Neuronal stem cell (in vitro differentiated cells): ENCODE measurements around the gene COX14.

Experiments
- DNase-seq: peaks from one replicate; pipeline ENCODE4 v3.0.0-alpha.2; 2013; ENCODE audit warnings: low spot score
- H2AFZ ChIP-seq: one replicate; pipeline ENCODE4 v1.6.1; 2013; ENCODE audit warnings: mild to moderate bottlenecking, low read length, inconsistent platforms
- H2AK5ac ChIP-seq: 2 replicates; pipeline ENCODE4 v1.6.1; 2013; ENCODE audit warnings: low read depth, mild to moderate bottlenecking, inconsistent platforms, low read length, moderate library complexity, mixed read lengths
- H2BK120ac ChIP-seq: 2 replicates; pipeline ENCODE4 v1.6.1; 2013; ENCODE audit warnings: low read depth, mild to moderate bottlenecking, inconsistent platforms, low read length, moderate library complexity, mixed read lengths
- H2BK12ac ChIP-seq: one replicate; pipeline ENCODE4 v1.6.1; 2013; ENCODE audit warnings: low read length, inconsistent platforms
- H2BK15ac ChIP-seq: 2 replicates; pipeline ENCODE4 v1.6.1; 2013; ENCODE audit warnings: mild to moderate bottlenecking, low read length, inconsistent platforms, mixed read lengths
- H2BK5ac ChIP-seq: one replicate; pipeline ENCODE4 v1.6.1; 2013; ENCODE audit warnings: inconsistent platforms, mild to moderate bottlenecking, low read length, moderate library complexity
- H3K14ac ChIP-seq: one replicate; pipeline ENCODE4 v1.6.1; 2013; ENCODE audit warnings: low read length, inconsistent platforms
- H3K18ac ChIP-seq: 2 replicates; pipeline ENCODE4 v1.6.1; 2013; ENCODE audit warnings: low read length, inconsistent platforms
- H3K23ac ChIP-seq: 2 replicates; pipeline ENCODE4 v1.6.1; 2013; ENCODE audit warnings: low read depth, mild to moderate bottlenecking, mixed read lengths, low read length, inconsistent platforms; ENCODE audit not compliant: poor library complexity
- H3K27ac ChIP-seq: replicated peaks from 3 replicates; pipeline ENCODE4 v1.5.1; 2013; ENCODE audit warnings: low read length, inconsistent platforms
- H3K27me3 ChIP-seq, 3 experiments: 2 replicates each; pipeline ENCODE4 v1.6.1; 2013; ENCODE audit warnings: low read length in 3 of 3, mild to moderate bottlenecking in 2 of 3, inconsistent platforms in 1 of 3, low read depth in 1 of 3, mixed read lengths in 1 of 3, moderate library complexity in 1 of 3; ENCODE audit not compliant: control insufficient read depth in 3 of 3, insufficient read depth in 3 of 3
- H3K36me3 ChIP-seq, 2 donors: replicated peaks in 1 of 2; 2 replicates each; pipeline ENCODE4 v1.6.1; 2013; ENCODE audit warnings: low read length in 2 of 2; ENCODE audit not compliant: control insufficient read depth in 2 of 2, insufficient read depth in 2 of 2
- H3K4ac ChIP-seq: 2 replicates; pipeline ENCODE4 v1.6.1; 2013; ENCODE audit warnings: inconsistent platforms, mild to moderate bottlenecking, low read length, moderate library complexity
- H3K4me1 ChIP-seq, 2 donors: 1 replicate in 1 of 2; 2 replicates in 1 of 2; pipeline ENCODE4 v1.6.1; 2013; ENCODE audit warnings: low read length in 2 of 2, low read depth in 1 of 2; ENCODE audit not compliant: control insufficient read depth in 2 of 2, insufficient read depth in 1 of 2
- H3K4me2 ChIP-seq: one replicate; pipeline ENCODE4 v1.6.1; 2013; ENCODE audit warnings: mild to moderate bottlenecking, low read length, inconsistent platforms; ENCODE audit not compliant: insufficient read depth, poor library complexity, severe bottlenecking
- H3K4me3 ChIP-seq, 2 donors: 2 replicates each; pipeline ENCODE4 v1.5.1; 2013; ENCODE audit warnings: low read length in 2 of 2, mild to moderate bottlenecking in 2 of 2, inconsistent platforms in 1 of 2, moderate library complexity in 1 of 2
- H3K79me1 ChIP-seq: one replicate; pipeline ENCODE4 v1.6.1; 2013; ENCODE audit warnings: low read depth, mild to moderate bottlenecking, inconsistent platforms, low read length, moderate library complexity
- H3K9ac ChIP-seq: one replicate; pipeline ENCODE4 v1.6.1; 2013; ENCODE audit warnings: mild to moderate bottlenecking, low read depth, low read length, inconsistent platforms; ENCODE audit not compliant: poor library complexity
- H3K9me3 ChIP-seq, 2 donors: replicated peaks in 1 of 2; 2 replicates each; pipeline versions ENCODE3 to v1.6.1; 2013; ENCODE audit warnings: low read length in 2 of 2, mild to moderate bottlenecking in 2 of 2, inconsistent platforms in 1 of 2, low read depth in 1 of 2, mixed read lengths in 1 of 2, moderate library complexity in 1 of 2; ENCODE audit not compliant: control insufficient read depth in 2 of 2, insufficient read depth in 1 of 2
- H4K8ac ChIP-seq: one replicate; pipeline ENCODE4 v1.6.1; 2013; ENCODE audit warnings: low read depth, mild to moderate bottlenecking, inconsistent platforms, low read length, moderate library complexity
- H4K91ac ChIP-seq: one replicate; pipeline ENCODE4 v1.6.1; 2013; ENCODE audit warnings: low read length, low read depth, mild to moderate bottlenecking, inconsistent platforms; ENCODE audit not compliant: poor library complexity
- WGBS, 2 donors: extraction: QIAGEN DNeasy Blood & Tissue Kit; methylation state at CpG; one replicate each; pipeline ENCODE4 v1.1.7; 2013; ENCODE audit warnings: missing lambda C conversion rate in 2 of 2, mixed read lengths in 1 of 2; ENCODE audit not compliant: insufficient read length in 2 of 2, insufficient replicate concordance in 1 of 2; ENCODE audit errors: extremely low coverage in 2 of 2; 5-methylcytosine and 5-hydroxymethylcytosine counted together

Gene COX14

DNA sequence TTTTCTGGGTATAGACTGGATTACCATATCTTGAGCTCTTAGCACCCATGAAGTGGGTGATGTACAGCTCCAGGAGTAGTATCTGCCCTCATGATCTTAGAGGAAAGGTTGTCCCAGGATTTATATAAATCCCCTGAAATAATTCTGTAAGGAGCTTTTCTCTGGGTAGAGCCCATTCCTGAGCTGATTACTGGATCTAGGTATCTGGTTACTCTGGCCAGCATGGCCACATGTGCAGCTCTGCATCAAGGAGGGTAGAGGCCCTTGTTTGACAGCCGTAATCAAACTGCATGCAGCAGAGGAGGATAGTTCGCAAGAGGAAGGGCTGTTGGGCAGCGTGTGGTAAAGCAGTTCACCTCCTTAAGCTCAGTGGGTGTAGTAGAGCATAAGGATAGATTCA lies 8.5 kb downstream of the COX14 start:
- Histone ChIP-seq H3K4me2 (no peak overlapping the region), H3K4me3 (no peak overlapping the region), H2BK12ac (no peak overlapping the region), H3K4me1 (no peaks in the 10 kb centered on the region), H3K36me3 (peaks cover 0 to 41% of the 10 kb centered on the region in 2 donors), H3K9me3 (no peaks in the 10 kb centered on the region), H2AK5ac (no peak overlapping the region), H3K23ac (no peak overlapping the region), H3K9ac (no peak overlapping the region), H2BK5ac (no peak overlapping the region), H3K27ac (no peak overlapping the region), H3K79me1 (peaks cover 4% of the 10 kb centered on the region), H4K91ac (no peak overlapping the region), H3K27me3 (no peaks in the 10 kb centered on the region), H2BK15ac (no peak overlapping the region), H4K8ac (no peak overlapping the region), H3K4ac (no peak overlapping the region), H2BK120ac (no peak overlapping the region), H3K18ac (no peak overlapping the region), H2AFZ (no peak overlapping the region), H3K14ac (no peak overlapping the region)
- WGBS, 2 donors = no CpG with 5 or more reads among the region's 3 CpGs
- no peak for DNase-seq

DNA sequence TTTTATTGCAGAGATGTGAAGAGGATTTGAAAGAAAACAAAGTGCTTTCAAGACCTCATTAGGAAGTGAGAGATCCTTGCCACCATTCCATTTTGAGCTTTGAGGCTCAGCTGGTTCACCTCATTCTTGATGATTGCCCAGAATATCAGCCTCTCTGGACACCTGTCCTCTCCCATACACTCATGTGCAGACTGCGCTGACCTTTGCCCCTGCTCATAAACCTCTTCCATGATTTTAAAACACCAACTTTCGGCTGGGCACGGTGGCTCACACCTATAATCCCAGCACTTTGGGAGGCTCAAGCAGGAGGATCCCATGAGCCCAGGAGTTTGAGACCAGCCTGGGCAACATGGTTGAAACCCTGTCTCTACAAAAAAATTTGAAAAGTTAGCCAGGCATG lies 8.9 kb downstream of the COX14 start:
- no peak overlapping the region for H2AFZ ChIP-seq
- no peaks in the 10 kb centered on the region for H3K4me1 ChIP-seq
- peaks cover 2% of the 10 kb centered on the region for H3K79me1 ChIP-seq
- no peak overlapping the region for H2AK5ac ChIP-seq
- H4K91ac ChIP-seq = no peak overlapping the region
- no peak overlapping the region for H3K18ac ChIP-seq
- H2BK15ac ChIP-seq = no peak overlapping the region
- no peak overlapping the region for H3K14ac ChIP-seq
- H4K8ac ChIP-seq = no peak overlapping the region
- no peak overlapping the region for H3K23ac ChIP-seq
- no peak overlapping the region for H3K4me3 ChIP-seq
- no peak overlapping the region for H3K4ac ChIP-seq
- no CpG with 5 or more reads among the region's 3 CpGs for WGBS, 2 donors
- peaks cover 0 to 41% of the 10 kb centered on the region in 2 donors for H3K36me3 ChIP-seq
- no peak for DNase-seq
- no peak overlapping the region for H3K9ac ChIP-seq
- no peak overlapping the region for H3K4me2 ChIP-seq
- no peaks in the 10 kb centered on the region for H3K27me3 ChIP-seq
- no peak overlapping the region for H3K27ac ChIP-seq
- H2BK12ac ChIP-seq = no peak overlapping the region
- H3K9me3 ChIP-seq = no peaks in the 10 kb centered on the region
- no peak overlapping the region for H2BK5ac ChIP-seq
- no peak overlapping the region for H2BK120ac ChIP-seq

DNA sequence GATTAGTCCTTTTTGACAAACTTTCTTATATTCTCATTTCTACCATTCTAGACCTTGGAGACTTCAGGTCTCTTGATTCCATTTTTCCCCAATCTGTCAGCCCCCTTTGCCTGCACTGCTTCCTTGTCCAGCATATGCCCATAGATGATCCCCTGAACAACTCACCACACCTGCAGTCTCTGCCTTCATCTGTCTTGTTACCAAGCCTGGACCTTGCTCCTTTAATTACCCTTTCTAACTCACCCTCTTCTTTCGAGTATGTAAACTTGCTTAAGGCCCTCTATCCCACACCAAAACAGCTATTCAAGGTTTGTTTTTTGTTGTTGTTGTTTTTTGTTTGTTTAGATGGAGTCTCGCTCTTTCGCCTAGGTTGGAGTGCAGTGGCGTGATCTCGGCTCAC lies 9.6 kb downstream of the COX14 start:
- Histone ChIP-seq H4K91ac (no peak overlapping the region), H3K27me3 (no peaks in the 10 kb centered on the region), H4K8ac (no peak overlapping the region), H3K79me1 (peaks cover 2% of the 10 kb centered on the region), H3K4me3 (no peak overlapping the region), H3K4me2 (no peak overlapping the region), H3K4me1 (no peaks in the 10 kb centered on the region), H3K4ac (no peak overlapping the region), H2BK15ac (no peak overlapping the region), H2AFZ (no peak overlapping the region), H3K36me3 (peaks cover 0 to 38% of the 10 kb centered on the region in 2 donors), H3K9ac (no peak overlapping the region), H3K14ac (no peak overlapping the region), H3K18ac (no peak overlapping the region), H3K23ac (no peak overlapping the region), H2BK120ac (no peak overlapping the region), H2BK5ac (no peak overlapping the region), H2AK5ac (no peak overlapping the region), H2BK12ac (no peak overlapping the region), H3K27ac (no peak overlapping the region), H3K9me3 (no peaks in the 10 kb centered on the region)
- DNase-seq = no peak
- no CpG with 5 or more reads among the region's 5 CpGs for WGBS, 2 donors

DNA sequence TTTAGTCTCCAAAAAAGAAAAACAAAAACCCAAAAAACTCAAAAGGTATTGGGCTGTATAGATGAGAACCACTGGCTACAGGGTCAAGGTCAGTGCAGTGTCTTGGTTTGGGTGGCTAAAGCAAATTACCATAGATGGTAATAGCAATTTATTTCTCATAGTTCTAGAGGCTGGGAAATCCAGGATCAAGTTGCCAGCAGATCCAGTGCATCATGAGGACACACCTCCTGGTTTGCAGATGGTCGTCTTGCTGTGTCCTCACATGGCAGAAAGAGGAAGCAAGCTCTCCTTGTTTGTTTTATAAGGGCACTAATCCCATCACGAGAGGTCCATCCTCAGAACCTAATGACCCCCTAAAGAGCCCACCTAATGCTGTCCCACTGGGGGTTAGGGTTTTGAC lies 11.2 kb downstream of the COX14 start:
- Histone ChIP-seq H2BK12ac (no peak overlapping the region), H3K9me3 (no peaks in the 10 kb centered on the region), H3K4me3 (no peak overlapping the region), H2AK5ac (no peak overlapping the region), H2BK5ac (no peak overlapping the region), H3K4ac (no peak overlapping the region), H4K8ac (no peak overlapping the region), H3K27me3 (no peaks in the 10 kb centered on the region), H3K23ac (no peak overlapping the region), H4K91ac (no peak overlapping the region), H3K4me1 (no peaks in the 10 kb centered on the region), H3K9ac (no peak overlapping the region), H3K27ac (no peak overlapping the region), H2BK15ac (no peak overlapping the region), H3K14ac (no peak overlapping the region), H3K4me2 (no peak overlapping the region), H3K36me3 (peaks cover 4 to 53% of the 10 kb centered on the region in 2 donors), H3K18ac (no peak overlapping the region), H3K79me1 (peaks cover 2% of the 10 kb centered on the region), H2AFZ (no peak overlapping the region), H2BK120ac (no peak overlapping the region)
- no peak for DNase-seq
- WGBS, 2 donors = no CpG with 5 or more reads among the region's 2 CpGs
